NCI-H128 (cell line): ENCODE measurements around the gene HOXA1.

ENCODE experiments used
- DNase-seq: peaks from one replicate; lab custom pipeline; 2025; ENCODE audit not compliant: unreplicated experiment; lab: John Stamatoyannopoulos, UW

HOXA1 gene

DNA sequence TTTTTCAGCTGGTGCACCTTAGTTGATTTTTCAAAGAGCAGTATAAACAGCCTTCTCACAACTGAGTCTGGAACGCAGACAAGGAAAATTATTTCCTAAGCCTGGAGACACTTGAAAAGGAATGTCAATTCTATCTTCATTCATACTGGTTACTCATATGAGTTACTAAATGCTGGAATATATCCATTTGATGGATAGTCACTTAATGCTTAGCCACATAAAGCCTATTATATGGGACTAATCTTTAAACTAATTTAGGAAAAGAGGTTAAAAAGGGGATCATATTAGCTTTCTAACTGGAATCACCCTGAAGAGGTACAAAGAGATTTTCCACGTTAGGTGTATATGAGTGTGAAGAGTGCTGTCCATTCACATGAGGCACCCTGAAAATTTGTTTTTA lies 36.4 kb upstream of the HOXA1 start:
- no peak for DNase-seq

DNA sequence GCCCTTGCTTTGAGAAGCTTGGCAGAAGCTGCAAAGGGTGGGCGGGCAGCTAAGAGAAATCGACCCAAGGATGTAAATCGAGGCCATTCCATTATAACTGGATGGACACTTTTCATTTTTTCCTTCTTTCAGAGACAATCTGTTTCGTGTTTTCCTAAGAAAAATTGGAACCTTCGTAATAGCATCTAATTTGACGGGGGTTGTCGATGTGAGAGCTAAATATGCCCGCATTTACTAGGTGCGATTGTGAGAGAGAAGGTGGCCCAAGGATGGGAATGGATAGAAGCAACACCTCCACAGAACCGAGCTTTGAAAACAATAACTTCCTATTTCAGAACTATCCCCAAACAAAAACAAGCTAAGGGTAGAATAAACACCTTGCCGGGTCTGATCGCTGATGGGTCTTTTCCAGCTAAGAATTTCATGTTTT lies 35.6 kb upstream of the HOXA1 start:
- DNase-seq = no peak

DNA sequence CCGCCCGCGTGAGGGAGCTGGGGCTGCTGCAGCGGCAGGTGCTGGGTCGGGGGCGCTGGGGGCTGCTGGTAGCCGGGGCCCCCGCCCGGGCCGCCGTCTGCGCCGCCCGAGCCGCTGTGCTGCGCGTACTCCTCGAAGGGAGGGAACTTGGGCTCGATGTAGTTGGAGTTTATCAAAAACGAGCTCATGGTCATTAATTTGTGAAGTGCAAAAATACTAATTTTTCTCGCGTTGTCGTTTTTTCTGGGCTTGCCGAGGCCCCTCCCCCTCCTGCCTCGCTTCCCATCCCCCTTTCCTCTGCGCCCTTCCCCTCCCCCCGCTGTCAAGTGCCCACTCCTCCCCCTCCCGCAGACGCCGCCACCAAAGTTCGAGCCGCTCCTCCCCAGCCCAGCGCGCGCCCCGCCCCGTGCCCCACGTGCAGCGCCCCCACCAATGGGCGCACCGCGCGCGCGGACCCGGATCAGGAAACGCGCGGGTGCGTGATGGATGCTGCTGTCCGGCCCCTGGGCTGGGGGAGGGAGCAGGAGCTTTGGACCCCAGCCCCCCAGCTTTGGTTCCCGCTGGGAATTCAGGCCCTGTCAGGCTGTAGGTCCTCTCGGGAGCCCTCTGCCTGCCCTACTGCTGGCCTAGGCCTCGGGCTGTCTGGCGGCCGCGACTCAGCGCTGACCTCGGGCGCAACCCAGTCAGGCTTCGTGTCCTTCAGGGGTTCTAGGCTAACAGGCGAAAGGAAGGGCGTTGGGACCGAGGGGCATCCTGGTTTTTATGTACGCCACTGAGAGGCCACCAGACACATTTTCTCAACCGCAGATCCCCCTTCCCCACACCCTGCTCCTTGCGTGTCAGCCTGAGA lies 35.0 kb upstream of the HOXA1 start, which contains the start of gene HOXA4:
Gene HOXA4 (minus strand): TSS at position 218 of the 850 bp plus-strand sequence. CDS start 24 bp downstream, at position 194.
- DNase-seq = peak; percentile 77

DNA sequence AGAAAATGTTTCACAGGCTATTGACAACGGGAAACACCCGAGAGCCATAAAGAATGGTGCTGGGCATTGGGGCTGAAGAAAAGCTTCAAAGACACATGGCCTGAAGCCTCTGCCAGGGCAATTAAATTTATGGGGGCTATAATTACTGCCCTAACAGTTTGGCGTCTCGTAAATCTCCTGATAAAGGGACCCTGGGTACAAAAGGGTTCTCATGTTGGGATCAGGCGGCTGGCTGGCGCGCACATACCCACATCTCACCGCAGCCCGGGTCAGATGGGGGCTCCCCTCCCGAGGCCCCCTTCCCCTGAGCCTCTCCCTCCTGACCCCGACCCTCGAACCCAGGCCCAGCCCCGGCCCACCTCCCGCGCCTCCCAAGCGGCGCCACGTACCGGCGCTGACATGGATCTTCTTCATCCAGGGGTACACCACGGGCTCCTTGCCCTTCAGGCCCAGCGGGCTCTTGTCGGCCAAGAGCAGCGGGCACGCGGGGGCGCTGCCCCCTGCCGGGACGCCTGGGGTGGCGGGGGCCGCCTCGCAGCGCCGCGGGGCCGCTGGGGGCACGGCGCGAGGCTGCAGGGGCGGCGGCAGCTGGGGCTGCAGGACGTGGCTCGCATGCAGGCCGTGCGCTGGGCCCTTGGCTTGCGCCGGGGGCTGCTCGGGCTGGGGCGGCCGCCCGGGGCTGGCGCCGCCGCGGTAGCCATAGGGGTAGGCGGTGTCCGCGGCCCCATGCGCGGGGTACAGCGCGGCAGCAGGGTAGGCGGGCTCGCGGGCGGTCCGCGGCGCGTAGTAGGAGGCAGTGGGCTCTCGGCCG lies 34.1 kb upstream of the HOXA1 start:
- no peak for DNase-seq

DNA sequence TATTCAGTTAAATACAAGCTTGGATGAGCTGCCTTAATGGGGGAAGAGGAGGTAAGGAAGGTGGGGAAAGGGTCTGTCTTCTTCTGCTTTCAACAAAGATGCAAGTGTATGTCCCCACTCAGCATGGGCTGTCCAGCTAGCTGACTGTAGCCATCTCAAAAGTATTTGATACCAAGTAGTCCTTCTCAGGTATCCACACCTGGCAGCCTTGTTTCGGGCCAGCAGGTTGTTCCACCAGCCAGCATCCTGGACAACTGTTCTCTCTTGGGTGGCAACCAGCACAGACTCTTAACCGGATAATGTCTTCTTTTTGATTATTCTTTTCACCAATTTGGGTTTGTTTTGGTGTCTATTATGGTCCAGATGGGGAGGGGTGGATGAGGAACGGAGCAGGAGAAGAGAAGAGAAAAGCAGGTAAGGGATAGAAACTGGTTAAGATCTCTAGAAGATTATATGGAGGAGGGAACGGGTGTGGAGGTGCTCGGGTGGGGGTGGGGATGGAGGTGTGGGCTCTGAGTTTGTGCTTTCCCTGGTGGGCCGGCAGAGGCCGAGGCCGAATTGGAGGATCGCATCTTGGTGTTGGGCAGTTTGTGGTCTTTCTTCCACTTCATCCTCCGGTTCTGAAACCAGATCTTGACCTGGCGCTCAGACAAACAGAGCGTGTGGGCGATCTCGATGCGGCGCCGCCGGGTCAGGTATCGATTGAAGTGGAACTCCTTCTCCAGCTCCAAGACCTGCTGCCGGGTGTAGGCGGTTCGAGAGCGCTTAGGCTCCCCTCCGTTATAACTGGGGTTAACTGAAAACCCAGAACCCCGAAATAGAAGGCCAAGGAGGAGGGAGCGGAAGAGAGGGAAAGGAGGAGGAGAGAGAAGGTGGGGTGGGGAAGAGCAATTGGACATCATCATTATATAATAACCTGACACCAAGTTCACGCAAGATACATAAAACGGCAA lies 33.3 kb upstream of the HOXA1 start:
- no peak for DNase-seq

DNA sequence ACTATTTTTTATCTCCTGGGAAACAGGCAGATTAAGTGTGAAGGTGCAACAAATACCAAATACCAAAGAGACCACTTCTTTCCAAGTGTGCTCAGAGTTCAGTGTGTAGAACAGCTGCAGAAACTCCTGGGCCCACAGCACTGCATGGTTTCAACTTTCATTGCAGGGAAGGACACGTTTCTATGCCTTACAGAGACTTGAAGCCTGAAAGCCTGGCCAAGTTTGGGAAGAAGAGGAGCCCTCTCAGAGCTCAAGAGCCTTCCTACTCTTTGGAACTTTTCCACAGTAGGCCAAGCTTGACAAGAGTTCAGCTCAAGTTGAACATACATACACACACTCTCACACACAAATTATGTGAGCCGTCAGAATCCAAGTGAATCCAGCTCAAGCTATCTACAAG lies 32.2 kb upstream of the HOXA1 start:
- no peak for DNase-seq

DNA sequence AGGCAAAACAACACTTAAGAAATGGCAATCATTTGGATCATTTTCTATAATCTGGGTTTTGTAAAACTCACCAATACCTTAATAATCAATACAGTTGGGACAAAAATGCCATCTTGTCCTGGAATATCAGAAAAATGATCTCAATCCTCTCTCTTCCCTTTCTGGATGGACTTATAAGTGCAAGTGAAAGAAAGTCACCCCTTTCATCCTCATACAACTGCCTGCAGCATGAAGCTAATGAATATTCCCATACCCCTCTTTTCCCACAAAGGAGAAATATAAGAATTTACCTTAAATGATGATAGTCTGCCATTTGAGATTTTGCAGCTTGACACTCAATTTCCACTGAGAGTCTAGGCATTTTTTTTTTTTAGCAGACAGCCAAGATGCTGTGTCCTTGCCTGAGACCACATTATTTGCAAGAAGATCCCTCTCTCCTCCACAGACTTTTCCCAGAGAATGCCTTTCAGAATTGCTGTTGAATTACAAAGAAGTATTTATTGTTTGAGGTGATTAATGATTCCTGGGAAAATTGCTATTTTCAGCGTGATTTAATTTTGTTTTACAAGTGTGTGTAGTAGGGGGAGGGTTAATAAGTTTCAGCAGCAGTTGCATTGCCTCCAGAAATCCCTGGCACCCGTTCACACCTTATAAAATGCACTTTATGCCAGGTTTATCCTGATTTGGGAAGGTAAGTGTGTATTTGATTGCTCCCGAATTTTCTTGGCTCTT lies 31.0 kb upstream of the HOXA1 start:
- DNase-seq = no peak

DNA sequence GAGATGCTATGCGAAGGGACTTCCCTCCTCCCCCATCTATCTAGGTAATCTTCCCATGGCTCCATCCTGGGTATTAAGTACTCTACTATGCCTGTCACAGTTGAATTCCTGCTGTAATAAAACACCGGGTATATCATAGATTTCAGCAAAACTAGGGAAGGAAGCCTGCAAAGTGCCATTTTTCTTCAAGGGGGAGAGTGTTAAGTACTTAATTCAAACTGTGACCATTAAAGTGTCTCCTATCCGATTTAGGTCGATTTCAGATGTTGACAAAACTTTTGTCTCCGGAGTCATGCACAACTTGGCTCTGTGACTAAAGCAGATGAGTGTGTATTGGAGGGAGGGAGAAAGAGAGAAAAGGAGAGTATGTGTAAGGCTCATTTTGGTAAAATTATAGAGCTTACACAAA lies 30.2 kb upstream of the HOXA1 start:
- DNase-seq = no peak

DNA sequence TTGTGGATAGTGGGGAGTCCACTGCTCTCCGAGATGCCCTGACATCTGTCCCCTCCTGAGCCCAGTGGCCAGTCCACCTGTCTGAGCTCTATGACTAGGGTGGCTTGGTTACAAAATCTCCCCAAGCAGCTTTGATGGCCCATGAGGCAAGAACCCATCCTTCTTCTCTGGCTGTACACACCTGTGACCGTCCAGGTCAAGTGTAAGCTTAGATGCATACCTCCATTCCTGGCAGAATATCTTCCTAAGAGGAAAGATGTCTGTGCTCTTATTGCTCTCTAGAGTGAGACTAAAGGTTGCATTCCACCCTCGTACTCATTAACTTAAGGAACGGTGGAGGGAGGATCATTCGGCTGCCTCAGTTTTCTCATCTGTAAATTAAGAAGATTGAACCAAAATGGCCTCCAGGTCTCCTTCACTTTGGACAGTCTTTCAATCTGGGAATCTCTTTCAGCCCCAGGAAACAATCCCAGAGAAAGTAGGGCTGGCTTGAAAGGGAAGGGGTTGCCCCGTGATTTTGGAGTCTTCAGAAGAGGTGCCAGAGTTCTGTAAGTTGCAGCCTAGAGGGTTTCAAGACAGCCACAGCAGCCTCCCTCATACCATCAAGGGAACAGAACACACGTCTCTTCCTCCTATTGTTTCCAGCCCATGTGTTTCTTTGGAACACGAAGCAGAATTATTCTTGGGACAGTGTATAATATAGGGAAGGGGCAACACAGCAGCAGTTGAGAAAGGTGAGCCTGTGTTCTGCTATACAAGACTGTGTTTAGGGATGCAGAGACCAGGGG lies 29.3 kb upstream of the HOXA1 start:
- DNase-seq = no peak

DNA sequence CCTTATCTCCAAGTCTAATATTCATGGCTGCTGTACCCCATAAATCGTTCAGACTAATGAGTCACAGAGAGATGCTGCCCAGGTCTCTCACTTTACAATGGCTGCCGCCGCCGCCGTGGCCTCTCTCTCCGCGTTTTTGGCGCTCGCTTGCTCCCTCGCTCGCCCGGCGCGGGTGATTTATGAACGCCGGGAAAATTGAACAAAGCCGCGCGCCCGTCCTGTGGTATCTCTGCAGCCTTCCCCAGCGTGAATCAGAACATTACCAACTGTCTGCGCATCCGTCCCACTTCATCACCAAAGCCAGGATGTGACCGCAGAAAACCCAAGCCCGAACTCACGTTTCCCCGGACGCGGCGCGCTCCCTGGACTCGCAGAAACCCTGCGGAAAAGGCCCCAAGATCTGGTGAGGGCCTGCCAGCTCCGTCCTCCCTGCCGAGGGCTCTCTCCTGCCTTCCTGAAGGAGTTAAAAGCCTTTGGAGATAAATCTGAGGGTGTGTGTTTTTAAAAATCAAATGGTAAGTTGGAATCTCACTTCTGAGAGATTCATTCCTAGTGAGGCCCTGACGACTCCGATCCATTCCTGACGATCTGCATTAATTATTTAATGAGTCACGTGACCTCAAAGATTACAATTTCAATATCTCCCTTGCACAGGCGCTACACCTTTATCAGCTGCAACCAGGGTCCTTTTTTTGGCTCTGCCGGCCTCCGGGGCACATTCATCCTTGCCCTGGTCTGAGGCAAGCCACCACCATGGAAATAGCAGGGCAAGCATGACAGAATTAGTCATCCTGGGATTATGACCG lies 28.5 kb upstream of the HOXA1 start:
- DNase-seq = no peak

DNA sequence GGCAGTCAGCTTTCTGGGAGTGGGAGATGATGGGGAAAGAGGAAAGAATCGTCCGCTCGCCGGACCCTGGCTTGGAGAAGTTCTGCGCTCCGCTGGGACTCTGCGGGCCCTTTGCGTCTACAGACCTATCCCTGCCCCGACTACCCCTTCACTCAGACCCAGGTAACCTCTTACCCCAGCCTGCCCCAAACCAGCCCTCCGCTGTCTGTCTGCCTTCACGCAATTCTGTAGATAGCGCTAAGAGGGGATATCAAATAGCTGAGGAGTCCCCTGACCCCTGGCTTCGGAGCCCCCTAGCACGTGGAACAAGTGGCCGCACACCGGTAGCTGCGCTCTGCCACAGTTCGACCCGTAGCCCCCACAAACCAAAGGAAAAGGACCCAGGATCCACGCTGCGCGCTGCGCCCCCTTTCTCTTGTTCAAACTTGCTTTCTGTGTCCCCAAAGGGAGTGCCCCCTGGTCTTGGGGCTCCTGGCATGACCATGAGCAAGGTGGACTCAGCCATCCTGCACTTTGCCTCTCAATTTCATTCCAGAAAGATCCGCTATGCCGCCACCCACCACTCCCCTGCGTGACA lies 27.8 kb upstream of the HOXA1 start:
- DNase-seq = no peak

DNA sequence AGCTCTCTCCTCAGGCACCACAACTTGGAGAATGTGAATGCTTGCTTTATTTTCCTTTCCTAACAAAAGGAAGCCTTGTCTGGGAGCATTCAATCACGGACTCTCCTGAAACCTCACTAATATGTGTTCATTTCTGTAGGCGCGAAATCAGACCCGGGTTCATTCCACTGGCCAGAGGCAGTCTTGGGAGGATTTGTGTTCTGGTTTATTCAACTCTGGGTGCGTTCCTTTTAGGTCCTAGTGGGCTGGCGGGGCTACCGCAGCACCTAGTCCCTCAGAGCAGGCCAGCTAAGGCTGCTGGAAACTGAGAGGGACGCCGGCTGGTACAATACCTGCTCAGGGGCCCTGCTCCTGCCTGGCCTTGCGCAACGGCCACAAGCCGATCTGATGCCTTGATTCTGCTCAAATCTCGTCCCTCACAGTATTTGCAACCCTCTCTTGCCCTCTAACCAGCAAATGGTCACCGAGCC lies 27.2 kb upstream of the HOXA1 start:
- DNase-seq = no peak

DNA sequence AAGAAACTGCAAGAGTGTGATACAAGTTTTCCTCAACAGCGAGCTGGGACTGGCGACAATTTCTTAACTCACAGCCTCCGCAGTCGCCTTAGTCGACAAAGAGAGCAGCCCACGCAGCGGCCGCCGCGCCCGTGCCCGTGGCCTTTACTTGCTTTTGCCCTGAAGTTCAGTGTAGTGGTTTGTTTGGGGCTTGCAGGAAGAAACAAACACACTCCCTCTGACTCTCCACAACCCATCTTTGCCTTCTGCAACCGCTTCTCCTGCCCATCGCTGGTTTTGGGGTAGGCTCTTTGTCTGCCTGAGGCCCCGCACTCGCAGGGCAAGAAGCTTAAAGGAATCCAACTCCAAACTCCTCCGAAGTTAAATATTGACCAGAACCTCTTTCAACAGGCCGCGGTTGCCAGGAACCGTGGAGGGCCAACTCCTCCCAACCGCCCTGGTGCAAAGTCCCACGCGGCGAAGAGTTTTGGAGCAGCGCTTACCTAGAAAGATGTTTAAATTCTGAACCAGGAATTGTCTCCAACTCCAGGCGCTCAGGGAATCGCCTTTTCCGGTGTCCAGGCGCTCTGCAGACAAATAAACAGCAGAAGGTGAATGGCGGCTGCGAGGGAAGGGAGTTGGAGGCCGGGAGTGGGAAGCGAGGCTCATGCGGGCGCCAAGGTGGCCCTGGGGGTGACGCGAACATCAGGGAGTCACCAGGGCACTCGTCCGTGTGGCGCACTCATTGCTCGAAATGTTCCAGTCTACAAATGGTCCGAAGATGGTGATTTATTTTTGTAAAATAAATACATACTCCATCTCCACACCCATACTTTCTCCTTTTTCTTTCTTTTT lies 26.5 kb upstream of the HOXA1 start:
- no peak for DNase-seq

DNA sequence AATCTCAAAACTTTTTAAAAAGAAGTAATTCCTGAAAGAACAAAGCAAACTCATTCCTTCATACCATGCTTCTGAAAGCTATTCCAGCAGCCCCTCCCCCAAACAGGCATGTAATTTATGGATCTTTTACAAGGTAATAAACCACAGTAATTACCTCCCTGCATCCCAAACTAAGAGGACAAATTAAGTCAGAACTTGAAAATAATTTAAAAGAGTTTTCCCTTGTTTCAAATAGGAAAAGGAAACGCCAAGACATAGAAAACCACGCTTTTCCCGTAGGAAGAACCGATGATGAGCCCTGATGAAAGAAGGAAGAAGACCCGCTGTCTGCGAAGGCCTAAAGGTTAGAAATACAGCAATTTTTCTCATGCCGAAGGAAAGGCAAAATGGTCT lies 25.9 kb upstream of the HOXA1 start:
- DNase-seq = no peak

DNA sequence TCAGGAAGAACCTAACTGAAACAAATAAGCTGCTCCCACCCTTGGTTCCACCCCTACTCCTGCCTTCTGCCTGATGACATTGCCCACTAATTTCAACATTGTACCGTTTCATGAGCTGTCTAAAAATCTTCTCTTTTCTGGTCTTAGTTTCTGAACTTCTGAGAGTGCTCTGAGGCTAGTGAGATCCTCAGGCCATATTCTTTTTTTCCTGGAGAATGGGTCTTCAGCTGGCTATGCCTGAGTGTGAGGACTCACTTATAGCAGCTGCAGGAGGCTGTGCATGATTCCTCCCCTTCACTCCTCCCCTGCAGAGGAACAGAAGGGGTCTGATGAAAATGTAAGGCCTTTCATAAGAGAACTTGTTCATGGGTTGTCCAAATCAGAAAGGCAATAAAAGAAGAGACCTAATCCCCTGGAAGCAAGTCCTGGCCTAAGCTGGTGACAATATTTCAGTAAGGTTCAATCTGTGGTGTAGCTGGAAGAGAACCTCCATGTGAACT lies 23.7 kb upstream of the HOXA1 start:
- DNase-seq = no peak

DNA sequence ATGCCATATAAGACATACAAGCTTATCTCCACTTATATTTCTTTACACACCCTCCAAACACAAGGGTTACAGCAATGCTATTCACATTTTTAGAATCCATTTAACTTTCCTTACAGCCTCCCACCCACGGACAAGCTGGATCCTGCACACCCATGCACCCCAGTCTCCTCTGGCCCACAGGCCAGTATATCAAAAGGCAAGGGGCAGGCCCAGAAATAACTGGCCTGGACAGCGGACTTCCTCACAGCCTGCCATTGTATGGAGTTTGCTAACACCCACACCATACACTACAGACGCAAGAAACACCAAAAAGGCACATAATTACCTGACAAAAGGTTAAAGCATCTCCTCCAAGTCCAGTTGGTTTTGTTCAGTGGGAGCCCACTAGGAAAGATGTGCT lies 22.8 kb upstream of the HOXA1 start:
- DNase-seq = no peak

DNA sequence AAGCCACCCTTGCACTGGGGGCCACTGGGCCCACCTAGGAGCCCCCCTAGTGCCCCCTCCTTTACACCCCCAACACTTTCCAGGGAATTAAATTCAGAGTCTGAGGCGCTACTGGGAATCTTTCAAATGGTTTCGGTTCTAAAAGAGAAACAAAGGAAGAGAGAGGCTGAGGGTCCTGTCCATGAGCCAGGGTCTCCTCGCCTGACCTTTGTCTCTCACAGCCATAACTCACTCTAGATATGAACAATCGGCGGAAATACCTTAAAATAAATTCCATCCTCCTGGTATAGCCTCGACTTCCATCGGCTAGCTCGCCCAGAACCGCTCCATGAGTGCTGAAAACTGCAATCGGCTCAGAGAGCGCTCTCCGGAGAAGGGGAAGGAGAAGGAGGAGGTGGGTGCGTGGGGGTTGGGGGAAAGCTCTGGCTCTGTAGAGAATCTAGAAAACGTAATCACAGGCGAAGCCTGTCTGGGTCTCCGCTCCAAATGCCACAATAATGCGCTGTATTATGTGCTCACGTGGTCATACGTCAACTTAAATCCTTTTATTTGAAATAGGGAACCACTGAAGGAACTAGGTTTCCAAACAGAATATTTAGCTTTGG lies 22.2 kb upstream of the HOXA1 start:
- no peak for DNase-seq
